IMR-90 (cell line): ENCODE measurements around the gene PHLDA2. TPM values are rescaled to one million over a fixed set of nuclear protein-coding genes. Genes with fewer than 3 reads are reported as not detected.

Experiments used
- ATAC-seq: fragments of 200-7000 bp; cut with Tn5 transposase; 2 replicates; pipeline ENCODE4 v1.9.1; 2020; ENCODE audit warnings: low read depth, mild to moderate bottlenecking, moderate library complexity
- BruUV-seq: library from RNA; stranded (reverse); fragments of 400-500 nt; replicated peaks from 2 replicates; lab custom pipeline; 2021; lab: Mats Ljungman, UMichigan
- CTCF ChIA-PET: fragments of 300-600 bp; formaldehyde crosslinking; extraction: SDS; loops from one replicate; lab custom pipeline; 2021; ENCODE audit warnings: antibody characterized with exemption; lab: Yijun Ruan, JAX
- POLR2A ChIA-PET: fragments of 300-600 bp; sonication (Branson Sonifier 250); formaldehyde crosslinking; loops from one replicate; lab custom pipeline; 2022; ENCODE audit warnings: antibody characterized with exemption; ENCODE audit not compliant: unreplicated experiment; lab: Charles Lee
- DNase-seq: peaks from one replicate; pipeline ENCODE4 v3.0.0; 2013
- H2AFZ ChIP-seq: replicated peaks from 2 replicates; pipeline ENCODE3; 2013; ENCODE audit warnings: low read length, mild to moderate bottlenecking; ENCODE audit not compliant: poor library complexity
- H2AK5ac ChIP-seq: 2 replicates; pipeline ENCODE4 v1.6.1; 2013; ENCODE audit warnings: low read depth, low read length, inconsistent platforms
- H2AK9ac ChIP-seq: replicated peaks from 2 replicates; pipeline ENCODE3; 2013; ENCODE audit warnings: mild to moderate bottlenecking, low read depth, low read length, moderate library complexity; ENCODE audit not compliant: poor library complexity
- H2BK120ac ChIP-seq: 2 replicates; pipeline ENCODE4 v1.6.1; 2013; ENCODE audit warnings: low read depth, low read length, inconsistent platforms
- H2BK15ac ChIP-seq: 3 replicates; pipeline ENCODE4 v1.6.1; 2013; ENCODE audit warnings: low read depth, low read length, inconsistent platforms
- H2BK20ac ChIP-seq: 2 replicates; pipeline ENCODE4 v1.6.1; 2013; ENCODE audit warnings: low read depth, mild to moderate bottlenecking, inconsistent platforms, low read length, moderate library complexity
- H2BK5ac ChIP-seq: 2 replicates; pipeline ENCODE4 v1.6.1; 2013; ENCODE audit warnings: mild to moderate bottlenecking, low read depth, low read length, inconsistent platforms; ENCODE audit not compliant: poor library complexity, severe bottlenecking
- H3K14ac ChIP-seq: replicated peaks from 2 replicates; pipeline ENCODE4 v1.6.1; 2013; ENCODE audit warnings: low read depth, low read length, inconsistent platforms
- H3K18ac ChIP-seq: 2 replicates; pipeline ENCODE4 v1.6.1; 2013; ENCODE audit warnings: low read depth, low read length, control low read depth
- H3K23ac ChIP-seq: 2 replicates; pipeline ENCODE4 v1.6.1; 2013; ENCODE audit warnings: low read depth, low read length, inconsistent platforms
- H3K27ac ChIP-seq: 2 replicates; pipeline ENCODE4 v1.5.1; 2013; ENCODE audit warnings: mild to moderate bottlenecking, control low read depth, low read length; ENCODE audit not compliant: insufficient read depth
- H3K27me3 ChIP-seq: 2 replicates; pipeline ENCODE4 v1.6.1; 2013; ENCODE audit warnings: low read length; ENCODE audit not compliant: control insufficient read depth, insufficient read depth
- H3K36me3 ChIP-seq: 2 replicates; pipeline ENCODE4 v1.6.1; 2013; ENCODE audit warnings: low read length, mixed read lengths; ENCODE audit not compliant: control insufficient read depth, insufficient read depth
- H3K4ac ChIP-seq: 2 replicates; pipeline ENCODE4 v1.6.1; 2013; ENCODE audit warnings: low read depth, low read length, inconsistent platforms
- H3K4me1 ChIP-seq: 2 replicates; pipeline ENCODE4 v1.6.1; 2013; ENCODE audit warnings: low read length, mixed read lengths; ENCODE audit not compliant: control insufficient read depth, insufficient read depth
- H3K4me2 ChIP-seq: 2 replicates; pipeline ENCODE4 v1.6.1; 2013; ENCODE audit warnings: low read depth, mild to moderate bottlenecking, control low read depth, low read length, moderate library complexity
- H3K4me3 ChIP-seq: 2 replicates; pipeline ENCODE4 v1.5.1; 2013; ENCODE audit warnings: low read depth, mild to moderate bottlenecking, control low read depth, low read length, moderate library complexity; ENCODE audit not compliant: insufficient read depth
- H3K56ac ChIP-seq: 2 replicates; pipeline ENCODE4 v1.6.1; 2013; ENCODE audit warnings: low read length, inconsistent platforms; ENCODE audit not compliant: insufficient read depth; ENCODE audit errors: extremely low read depth
- H3K79me1 ChIP-seq, 2 experiments: 2 replicates each; pipeline ENCODE4 v1.6.1; 2013; ENCODE audit warnings: low read length in 2 of 2, inconsistent platforms in 1 of 2, low read depth in 1 of 2
- H3K9ac ChIP-seq: 2 replicates; pipeline ENCODE4 v1.6.1; 2013; ENCODE audit warnings: low read depth, low read length, control low read depth
- H3K9me1 ChIP-seq: 2 replicates; pipeline ENCODE4 v1.6.1; 2013; ENCODE audit warnings: low read length, inconsistent platforms; ENCODE audit not compliant: insufficient read depth
- H3K9me3 ChIP-seq: 2 replicates; pipeline ENCODE4 v1.6.1; 2013; ENCODE audit warnings: low read length; ENCODE audit not compliant: control insufficient read depth, insufficient read depth
- H4K20me1 ChIP-seq: 2 replicates; pipeline ENCODE4 v1.6.1; 2013; ENCODE audit warnings: low read length, inconsistent platforms; ENCODE audit not compliant: insufficient read depth
- H4K5ac ChIP-seq: 2 replicates; pipeline ENCODE4 v1.6.1; 2013; ENCODE audit warnings: mild to moderate bottlenecking, low read depth, low read length, control low read depth
- H4K8ac ChIP-seq, 2 experiments: 2 replicates each; pipeline ENCODE4 v1.6.1; 2013; ENCODE audit warnings: low read depth in 2 of 2, low read length in 2 of 2, control low read depth in 1 of 2, inconsistent platforms in 1 of 2
- H4K91ac ChIP-seq: 2 replicates; pipeline ENCODE4 v1.6.1; 2013; ENCODE audit warnings: low read depth, low read length, inconsistent platforms; ENCODE audit not compliant: insufficient read depth
- BHLHE40 ChIP-seq: fragments of 150-350 bp; IDR thresholded peaks from 2 replicates; pipeline ENCODE4 v1.6.1; 2016; ENCODE audit warnings: mild to moderate bottlenecking, low read depth, low read length
- CEBPB ChIP-seq: IDR thresholded peaks from 2 replicates; pipeline ENCODE4 v1.6.1; 2012; ENCODE audit warnings: low read depth, low read length, improper control_type of control experiment
- CHD1 ChIP-seq: IDR thresholded peaks from 2 replicates; pipeline ENCODE4 v1.6.1; 2012; ENCODE audit warnings: low read depth, low read length, improper control_type of control experiment
- CTCF ChIP-seq: conservative IDR thresholded peaks from 2 replicates; pipeline ENCODE4 v1.5.1; 2012; ENCODE audit warnings: mild to moderate bottlenecking, low read depth, low read length, improper control_type of control experiment
- FOS ChIP-seq: fragments of 150-350 bp; IDR thresholded peaks from 2 replicates; pipeline ENCODE4 v1.6.1; 2016; ENCODE audit warnings: low read depth, low read length
- MAFK ChIP-seq: IDR thresholded peaks from 2 replicates; pipeline ENCODE4 v1.6.1; 2012; ENCODE audit warnings: low read depth, low read length, improper control_type of control experiment
- MAZ ChIP-seq: IDR thresholded peaks from 2 replicates; pipeline ENCODE4 v1.6.1; 2012; ENCODE audit warnings: low read depth, mild to moderate bottlenecking, low read length, improper control_type of control experiment, moderate library complexity, borderline replicate concordance
- MXI1 ChIP-seq: IDR thresholded peaks from 2 replicates; pipeline ENCODE4 v1.6.1; 2012; ENCODE audit warnings: low read depth, mild to moderate bottlenecking, low read length, moderate library complexity, borderline replicate concordance
- NFE2L2 ChIP-seq: fragments of 150-350 bp; IDR thresholded peaks from 2 replicates; pipeline ENCODE4 v1.6.1; 2016; ENCODE audit warnings: low read depth, mild to moderate bottlenecking, low read length
- POLR2A ChIP-seq: IDR thresholded peaks from 2 replicates; pipeline ENCODE4 v1.6.1; 2012; ENCODE audit warnings: mild to moderate bottlenecking, low read depth, low read length
- RAD21 ChIP-seq: IDR thresholded peaks from 2 replicates; pipeline ENCODE4 v1.6.1; 2012; ENCODE audit warnings: low read length, improper control_type of control experiment
- RCOR1 ChIP-seq: IDR thresholded peaks from 2 replicates; pipeline ENCODE4 v1.6.1; 2012; ENCODE audit warnings: mild to moderate bottlenecking, low read length, improper control_type of control experiment; ENCODE audit not compliant: insufficient replicate concordance
- RFX5 ChIP-seq: IDR thresholded peaks from 2 replicates; pipeline ENCODE4 v1.8.0; 2012; ENCODE audit warnings: low read depth, mild to moderate bottlenecking, low read length, moderate library complexity
- SMC3 ChIP-seq: fragments of 150-350 bp; IDR thresholded peaks from 2 replicates; pipeline ENCODE4 v1.6.1; 2016; ENCODE audit warnings: low read depth, mild to moderate bottlenecking, antibody characterized with exemption, low read length, moderate library complexity
- USF2 ChIP-seq: fragments of 150-350 bp; IDR thresholded peaks from 2 replicates; pipeline ENCODE4 v1.6.1; 2017; ENCODE audit warnings: mild to moderate bottlenecking, antibody characterized with exemption, low read length, low read depth
- WGBS, 2 experiments: methylation state at CpG; one replicate each; pipeline versions ENCODE4 v1.1.5 to v1.1.7; 2013; ENCODE audit warnings: missing lambda C conversion rate in 2 of 2; ENCODE audit not compliant: insufficient read length in 1 of 2; ENCODE audit errors: extremely low coverage in 2 of 2; 5-methylcytosine and 5-hydroxymethylcytosine counted together
- dilution Hi-C: fragments of 300-500 bp; cut with HindIII; formaldehyde crosslinking; loops from one replicate; pipeline ENCODE4 v1.14.3; 2018; ENCODE audit warnings: low sequenced_read_pairs; ENCODE audit not compliant: unreplicated experiment
- in situ Hi-C: fragments of 300-500 bp; cut with MboI; formaldehyde crosslinking; loops from 3 replicates; pipeline ENCODE4 v1.14.3; 2019; ENCODE audit warnings: low sequenced_read_pairs, inconsistent platforms, mixed read lengths
- intact Hi-C: fragments of 100-400 bp; cut with micrococcal nuclease; formaldehyde crosslinking; loops from 2 replicates; pipeline ENCODE4 v1.10.0; 2022
- polyA plus RNA-seq, 3 experiments: library from polyadenylated mRNA; depleted of rRNA; stranded (reverse); fragments of >200 nt; gene quantifications; 2 replicates each; pipeline ENCODE4 v1.2.3, GENCODE V29; 2012; ENCODE audit warnings: low replicate concordance in 1 of 3
- total RNA-seq: library from RNA; depleted of rRNA; stranded (reverse); fragments of >200 nt; gene quantifications from 2 replicates; pipeline ENCODE4 v1.2.3, GENCODE V29; 2012
- TF ChIP-seq, protein P1 (sequence below): fragments of 150-350 bp; IDR thresholded peaks from 2 replicates; pipeline ENCODE4 v1.6.1; 2016; ENCODE audit warnings: low read depth, mild to moderate bottlenecking, low read length, moderate library complexity, borderline replicate concordance

Gene PHLDA2
- total and polyA plus RNA-seq, 2 of the 4 experiments (the other 2 are of a cell fraction): 3.8 to 89.0 TPM

DNA sequence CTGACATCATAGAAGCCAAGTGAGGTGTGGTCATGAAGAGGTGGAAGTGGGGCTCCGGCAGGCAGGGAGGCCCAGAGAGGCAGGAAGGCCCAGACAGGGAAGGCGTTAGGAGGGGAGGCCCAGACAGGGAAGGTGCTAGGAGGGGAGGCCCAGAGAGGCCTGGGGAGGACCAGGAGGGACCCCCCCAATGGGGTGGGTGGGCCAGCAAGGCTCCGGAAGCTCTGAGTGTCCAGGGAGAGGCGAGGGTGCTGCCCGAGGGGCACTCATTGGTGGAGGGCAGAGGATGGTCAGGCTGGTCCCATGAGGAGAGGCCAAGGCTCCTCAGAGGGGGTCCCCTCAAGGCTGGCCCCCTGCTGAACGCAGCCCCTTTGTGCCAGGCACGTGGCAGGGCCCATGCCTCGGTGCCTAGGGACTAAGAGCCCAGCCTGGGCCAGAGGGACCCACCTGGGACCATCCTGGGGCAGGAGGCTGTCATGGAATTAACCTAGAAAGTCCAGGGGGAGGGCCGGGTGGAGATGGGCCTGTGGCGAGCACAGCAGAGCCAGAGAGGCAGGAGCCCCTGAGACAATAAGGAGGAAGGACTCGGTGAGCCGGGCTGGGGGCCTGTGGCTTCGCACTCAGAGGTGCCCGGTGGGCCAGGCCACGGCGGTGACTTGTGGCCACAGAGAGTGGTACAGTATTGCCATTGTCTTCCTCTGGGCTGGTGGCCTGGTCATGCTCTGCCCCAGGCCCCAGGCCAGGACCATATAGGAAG, 12.2 kb downstream of the PHLDA2 start:
- no peak overlapping the region for H3K18ac ChIP-seq
- no peak overlapping the region for H3K56ac ChIP-seq
- ATAC-seq (no peak), DNase-seq (no peak)
- H4K5ac ChIP-seq: no peak overlapping the region
- H4K8ac ChIP-seq: no peak overlapping the region
- no peak overlapping the region for H3K4me2 ChIP-seq
- no peaks in the 10 kb centered on the region for H3K9me3 ChIP-seq
- H3K27ac ChIP-seq: no peak overlapping the region
- no peak overlapping the region for H2AFZ ChIP-seq
- H3K23ac ChIP-seq: no peak overlapping the region
- H2BK20ac ChIP-seq: no peak overlapping the region
- no peak overlapping the region for H2AK5ac ChIP-seq
- in situ Hi-C loops (no loop called here), dilution Hi-C loops (no loop called here), intact Hi-C loops (no loop called here)
- H3K36me3 ChIP-seq: no peaks in the 10 kb centered on the region
- no peaks in the 10 kb centered on the region; the same call in 1 of the 2 replicates for H4K20me1 ChIP-seq
- H3K4me3 ChIP-seq: no peak overlapping the region
- no peak overlapping the region for H4K91ac ChIP-seq
- peaks cover 11% of the 10 kb centered on the region for H3K4me1 ChIP-seq
- no peak overlapping the region for H2BK5ac ChIP-seq
- no peak overlapping the region for H2BK15ac ChIP-seq
- peaks cover 6% of the 10 kb centered on the region for H3K9me1 ChIP-seq
- peaks cover 0 to 7% of the 10 kb centered on the region in 2 experiments; a peak in 1 of 4 replicates for H3K79me1 ChIP-seq
- WGBS, 2 experiments: 84% methylated on average over 8 of the region's 16 CpGs; no CpG with 5 or more reads in 1 of the 2 experiments
- H3K27me3 ChIP-seq: no peaks in the 10 kb centered on the region
- ChIA-PET CTCF (no interaction called here), POLR2A (no interaction called here)
- TF ChIP-seq RCOR1 (no peak), MAFK (no peak), POLR2A (no peak), CHD1 (no peak), RAD21 (no peak), CEBPB (no peak), RFX5 (no peak), MXI1 (no peak), CTCF (no peak), FOS (no peak), SMC3 (no peak), MAZ (no peak), USF2 (no peak), BHLHE40 (no peak), NFE2L2 (no peak)
- TF ChIP-seq, protein P1, sequence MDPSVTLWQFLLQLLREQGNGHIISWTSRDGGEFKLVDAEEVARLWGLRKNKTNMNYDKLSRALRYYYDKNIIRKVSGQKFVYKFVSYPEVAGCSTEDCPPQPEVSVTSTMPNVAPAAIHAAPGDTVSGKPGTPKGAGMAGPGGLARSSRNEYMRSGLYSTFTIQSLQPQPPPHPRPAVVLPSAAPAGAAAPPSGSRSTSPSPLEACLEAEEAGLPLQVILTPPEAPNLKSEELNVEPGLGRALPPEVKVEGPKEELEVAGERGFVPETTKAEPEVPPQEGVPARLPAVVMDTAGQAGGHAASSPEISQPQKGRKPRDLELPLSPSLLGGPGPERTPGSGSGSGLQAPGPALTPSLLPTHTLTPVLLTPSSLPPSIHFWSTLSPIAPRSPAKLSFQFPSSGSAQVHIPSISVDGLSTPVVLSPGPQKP: no peak
- no TSS peak for BruUV-seq
- no peak overlapping the region for H2AK9ac ChIP-seq
- no peak overlapping the region for H2BK120ac ChIP-seq
- H3K4ac ChIP-seq: no peak overlapping the region
- no peak overlapping the region for H3K9ac ChIP-seq
- no peak overlapping the region for H3K14ac ChIP-seq
